ENCODE data around the gene TPSB2.
A peak's percentile ranks its signal among the peaks of the same experiment; 100 is the strongest.
"Not testable (repeated sequence)": the region's sequence is repeated elsewhere in the genome, so short reads cannot be mapped to it uniquely, and the experiment has no call there.

Gene TPSB2

GRCh38 chr16:1193825-1194581 is 36.0 kb downstream of the TPSB2 start:
- no peak overlapping the region for H3K4me3 ChIP-seq (ENCODE audit: low read length)
- no peak overlapping the region for H3K9ac ChIP-seq (ENCODE audit: low read length)
- no peaks in the 10 kb centered on the region for H3K9me3 ChIP-seq (ENCODE audit: control insufficient read depth, low read length)
- peaks cover 8% of the 10 kb centered on the region for H3K27me3 ChIP-seq (replicated peaks; ENCODE audit: control insufficient read depth, insufficient read depth, low read length)
- H3K36me3 ChIP-seq (ENCODE audit: control insufficient read depth, insufficient read depth, low read length, severe bottlenecking), result no peaks in the 10 kb centered on the region
- DNase-seq (ENCODE audit: low read depth), result no peak
- H3K4me1 ChIP-seq (ENCODE audit: control insufficient read depth, insufficient read depth, low read length), result no peaks in the 10 kb centered on the region

GRCh38 chr16:1193143-1193824 is 36.7 kb downstream of the TPSB2 start:
- Histone ChIP-seq H3K27me3 (replicated peaks; ENCODE audit: control insufficient read depth, insufficient read depth, low read length) (peaks cover 8% of the 10 kb centered on the region), H3K9me3 (ENCODE audit: control insufficient read depth, low read length) (no peaks in the 10 kb centered on the region), H3K4me1 (ENCODE audit: control insufficient read depth, insufficient read depth, low read length) (no peaks in the 10 kb centered on the region), H3K4me3 (ENCODE audit: low read length) (no peak overlapping the region), H3K36me3 (ENCODE audit: control insufficient read depth, insufficient read depth, low read length, severe bottlenecking) (no peaks in the 10 kb centered on the region), H3K9ac (ENCODE audit: low read length) (no peak overlapping the region)
- no peak for DNase-seq (ENCODE audit: low read depth)

- H3K9ac ChIP-seq (ENCODE audit: low read length), result no peak overlapping the region
- no peak overlapping the region for H3K4me3 ChIP-seq (ENCODE audit: low read length)
- H3K9me3 ChIP-seq (ENCODE audit: control insufficient read depth, low read length), result no peaks in the 10 kb centered on the region
- no peak for DNase-seq (ENCODE audit: low read depth)
- H3K27me3 ChIP-seq (replicated peaks; ENCODE audit: control insufficient read depth, insufficient read depth, low read length), result peaks cover 8% of the 10 kb centered on the region
- H3K36me3 ChIP-seq (ENCODE audit: control insufficient read depth, insufficient read depth, low read length, severe bottlenecking), result no peaks in the 10 kb centered on the region
- H3K4me1 ChIP-seq (ENCODE audit: control insufficient read depth, insufficient read depth, low read length), result no peaks in the 10 kb centered on the region
Measured at GRCh38 chr16:1192384-1193073, 37.5 kb downstream of the TPSB2 start.

- not testable (repeated sequence) for H3K4me1 ChIP-seq (ENCODE audit: control insufficient read depth, insufficient read depth, low read length); H3K9ac ChIP-seq (ENCODE audit: low read length); H3K4me3 ChIP-seq (ENCODE audit: low read length); H3K36me3 ChIP-seq (ENCODE audit: control insufficient read depth, insufficient read depth, low read length, severe bottlenecking); H3K9me3 ChIP-seq (ENCODE audit: control insufficient read depth, low read length); DNase-seq (ENCODE audit: low read depth); H3K27me3 ChIP-seq (replicated peaks; ENCODE audit: control insufficient read depth, insufficient read depth, low read length)
Measured at GRCh38 chr16:1190789-1191188, 39.2 kb downstream of the TPSB2 start.

GRCh38 chr16:1189455-1189854 is 40.5 kb downstream of the TPSB2 start:
- DNase-seq (ENCODE audit: low read depth), result no peak
- H3K9ac ChIP-seq (ENCODE audit: low read length), result no peak overlapping the region
- no peaks in the 10 kb centered on the region for H3K4me1 ChIP-seq (ENCODE audit: control insufficient read depth, insufficient read depth, low read length)
- no peak overlapping the region for H3K4me3 ChIP-seq (ENCODE audit: low read length)
- H3K9me3 ChIP-seq (ENCODE audit: control insufficient read depth, low read length), result no peaks in the 10 kb centered on the region
- peaks cover 4% of the 10 kb centered on the region for H3K27me3 ChIP-seq (replicated peaks; ENCODE audit: control insufficient read depth, insufficient read depth, low read length)
- no peaks in the 10 kb centered on the region for H3K36me3 ChIP-seq (ENCODE audit: control insufficient read depth, insufficient read depth, low read length, severe bottlenecking)

GRCh38 chr16:1188432-1189189 is 41.4 kb downstream of the TPSB2 start:
- DNase-seq (ENCODE audit: low read depth), result peak; percentile 81
- H3K4me3 ChIP-seq (ENCODE audit: low read length), result no peak overlapping the region
- no peaks in the 10 kb centered on the region for H3K9me3 ChIP-seq (ENCODE audit: control insufficient read depth, low read length)
- no peaks in the 10 kb centered on the region for H3K36me3 ChIP-seq (ENCODE audit: control insufficient read depth, insufficient read depth, low read length, severe bottlenecking)
- peaks cover 4% of the 10 kb centered on the region for H3K27me3 ChIP-seq (replicated peaks; ENCODE audit: control insufficient read depth, insufficient read depth, low read length)
- H3K9ac ChIP-seq (ENCODE audit: low read length), result no peak overlapping the region
- H3K4me1 ChIP-seq (ENCODE audit: control insufficient read depth, insufficient read depth, low read length), result peaks cover under 1% of the 10 kb centered on the region

GRCh38 chr16:1185460-1186207 is 44.4 kb downstream of the TPSB2 start:
- not testable (repeated sequence) for H3K9ac ChIP-seq (ENCODE audit: low read length); DNase-seq (ENCODE audit: low read depth); H3K27me3 ChIP-seq (replicated peaks; ENCODE audit: control insufficient read depth, insufficient read depth, low read length); H3K36me3 ChIP-seq (ENCODE audit: control insufficient read depth, insufficient read depth, low read length, severe bottlenecking); H3K4me3 ChIP-seq (ENCODE audit: low read length); H3K9me3 ChIP-seq (ENCODE audit: control insufficient read depth, low read length)
- H3K4me1 ChIP-seq (ENCODE audit: control insufficient read depth, insufficient read depth, low read length), result peaks cover 23% of the 10 kb centered on the region

GRCh38 chr16:1184980-1185379 is 45.0 kb downstream of the TPSB2 start:
- Histone ChIP-seq H3K27me3 (replicated peaks; ENCODE audit: control insufficient read depth, insufficient read depth, low read length) (no peaks in the 10 kb centered on the region), H3K4me3 (ENCODE audit: low read length) (no peak overlapping the region), H3K9me3 (ENCODE audit: control insufficient read depth, low read length) (no peaks in the 10 kb centered on the region), H3K36me3 (ENCODE audit: control insufficient read depth, insufficient read depth, low read length, severe bottlenecking) (no peaks in the 10 kb centered on the region), H3K9ac (ENCODE audit: low read length) (no peak overlapping the region), H3K4me1 (ENCODE audit: control insufficient read depth, insufficient read depth, low read length) (peaks cover 23% of the 10 kb centered on the region)
- DNase-seq (ENCODE audit: low read depth), result no peak

- no peaks in the 10 kb centered on the region for H3K27me3 ChIP-seq (replicated peaks; ENCODE audit: control insufficient read depth, insufficient read depth, low read length)
- DNase-seq (ENCODE audit: low read depth), result no peak
- no peak overlapping the region for H3K4me3 ChIP-seq (ENCODE audit: low read length)
- peaks cover 23% of the 10 kb centered on the region for H3K4me1 ChIP-seq (ENCODE audit: control insufficient read depth, insufficient read depth, low read length)
- H3K9me3 ChIP-seq (ENCODE audit: control insufficient read depth, low read length), result no peaks in the 10 kb centered on the region
- no peaks in the 10 kb centered on the region for H3K36me3 ChIP-seq (ENCODE audit: control insufficient read depth, insufficient read depth, low read length, severe bottlenecking)
- no peak overlapping the region for H3K9ac ChIP-seq (ENCODE audit: low read length)
Measured at GRCh38 chr16:1184156-1184868, 45.7 kb downstream of the TPSB2 start.
